GM23248 (cell line): ENCODE measurements around the gene AP3B1. TPM values are rescaled to one million over a fixed set of nuclear protein-coding genes. Genes with fewer than 3 reads are reported as not detected.

Source experiments
- DNase-seq: peaks from one replicate; pipeline ENCODE4 v3.0.0-alpha.2; 2015
- H2AFZ ChIP-seq: fragments of 200-600 bp; sonication (generic); 2 replicates; pipeline ENCODE4 v1.6.1; 2016; ENCODE audit warnings: antibody characterized with exemption
- H3F3A ChIP-seq: fragments of 200-600 bp; sonication (generic); 2 replicates; pipeline ENCODE4 v1.6.1; 2016; ENCODE audit warnings: mild to moderate bottlenecking, antibody characterized with exemption, mixed run types; ENCODE audit not compliant: insufficient read depth
- H3K27ac ChIP-seq: fragments of 200-600 bp; sonication (generic); 2 replicates; pipeline ENCODE4 v1.5.1; 2016; ENCODE audit warnings: mild to moderate bottlenecking
- H3K27me3 ChIP-seq: fragments of 200-600 bp; sonication (generic); replicated peaks from 2 replicates; pipeline ENCODE4 v1.6.1; 2016; ENCODE audit warnings: mild to moderate bottlenecking; ENCODE audit not compliant: insufficient read depth
- H3K36me3 ChIP-seq: fragments of 200-600 bp; sonication (generic); 2 replicates; pipeline ENCODE4 v1.6.1; 2016; ENCODE audit warnings: low read depth, mild to moderate bottlenecking
- H3K4me1 ChIP-seq: fragments of 200-600 bp; sonication (generic); 2 replicates; pipeline ENCODE4 v1.6.1; 2016; ENCODE audit warnings: mild to moderate bottlenecking; ENCODE audit not compliant: insufficient read depth
- H3K4me2 ChIP-seq: fragments of 200-600 bp; sonication (generic); one replicate; pipeline ENCODE4 v1.6.1; 2016; ENCODE audit warnings: mild to moderate bottlenecking; ENCODE audit not compliant: unreplicated experiment
- H3K4me3 ChIP-seq: fragments of 200-600 bp; sonication (generic); 2 replicates; pipeline ENCODE4 v1.5.1; 2016; ENCODE audit warnings: mild to moderate bottlenecking
- H3K79me2 ChIP-seq: fragments of 200-600 bp; sonication (generic); 2 replicates; pipeline ENCODE4 v1.6.1; 2016; ENCODE audit warnings: mild to moderate bottlenecking; ENCODE audit not compliant: insufficient read depth
- H3K9ac ChIP-seq: fragments of 200-600 bp; sonication (generic); 2 replicates; pipeline ENCODE4 v1.6.1; 2016; ENCODE audit warnings: mild to moderate bottlenecking
- H3K9me2 ChIP-seq: fragments of 200-600 bp; sonication (generic); 2 replicates; pipeline ENCODE4 v1.6.1; 2016; ENCODE audit warnings: mixed run types, mild to moderate bottlenecking, moderate library complexity; ENCODE audit not compliant: insufficient read depth
- H3K9me3 ChIP-seq: fragments of 200-600 bp; sonication (generic); one replicate; pipeline ENCODE4 v1.6.1; 2017; ENCODE audit warnings: low read depth
- H4K20me1 ChIP-seq: fragments of 200-600 bp; sonication (generic); 2 replicates; pipeline ENCODE4 v1.6.0; 2016; ENCODE audit not compliant: insufficient read depth
- EZH2 ChIP-seq: fragments of 200-600 bp; sonication (generic); IDR thresholded peaks from 2 replicates; pipeline ENCODE4 v1.6.1; 2018; ENCODE audit warnings: antibody characterized with exemption, mild to moderate bottlenecking; ENCODE audit not compliant: insufficient read depth, poor library complexity, severe bottlenecking
- EZH2phosphoT487 ChIP-seq: fragments of 200-600 bp; sonication (generic); IDR thresholded peaks from 2 replicates; pipeline ENCODE4 v1.6.1; 2018; ENCODE audit warnings: antibody characterized with exemption, moderate library complexity, mild to moderate bottlenecking, low read depth; ENCODE audit not compliant: insufficient read depth
- WGBS, 2 experiments: methylation state at CpG; one replicate each; pipeline ENCODE4 v1.1.6; 2015 to 2017; ENCODE audit warnings: low lambda C conversion rate in 2 of 2, low coverage in 1 of 2; ENCODE audit errors: missing lambda C conversion rate in 2 of 2; 5-methylcytosine and 5-hydroxymethylcytosine counted together
- in situ Hi-C: fragments of 300-500 bp; cut with MboI; formaldehyde crosslinking; loops from 2 replicates; pipeline ENCODE4 v1.15.0; 2020
- polyA plus RNA-seq: library from polyadenylated mRNA; unstranded; fragments of >200 nt; fragmentation: Nextera tagmentation; extraction: Ambion mirVana; gene quantifications from 2 replicates; pipeline ENCODE4 v1.2.1, GENCODE V29; 2016
- total RNA-seq: library from RNA; depleted of rRNA; stranded (reverse); fragments of >200 nt; shearing (Covaris generic); gene quantifications from 2 replicates; pipeline ENCODE4 v1.2.3, GENCODE V29; 2014

Gene AP3B1
- total and polyA plus RNA-seq, 2 experiments from 2014 or later: 40.3 to 49.7 TPM

- DNase-seq: peak; percentile 71
- 0 out of 2 replicates have a peak, but pooled peaks cover 5% of the 10 kb centered on the region for H3K36me3 ChIP-seq
- H2AFZ ChIP-seq: no peak overlapping the region
- H3K27ac ChIP-seq: peak overlapping the region; percentile 66
- in situ Hi-C loops: no loop called here
- peak overlapping the region; percentile 24 for H3K4me2 ChIP-seq
- H3K27me3 ChIP-seq: no peaks in the 10 kb centered on the region
- H3K9me3 ChIP-seq: no peaks in the 10 kb centered on the region
- H3K4me1 ChIP-seq: peaks cover 14% of the 10 kb centered on the region
- no peak overlapping the region for H3K9ac ChIP-seq
- H3K79me2 ChIP-seq: peaks cover 66% of the 10 kb centered on the region
- peaks cover 16% of the 10 kb centered on the region for H3F3A ChIP-seq
- TF ChIP-seq EZH2phosphoT487 (no peak), EZH2 (no peak)
- H3K4me3 ChIP-seq: no peak overlapping the region
- H4K20me1 ChIP-seq: peaks cover 7% of the 10 kb centered on the region; the same call in 1 of the 2 replicates
- no peaks in the 10 kb centered on the region for H3K9me2 ChIP-seq
Observed at GRCh38 chr5:78243639-78244038, 50.9 kb downstream of the AP3B1 start.

DNA sequence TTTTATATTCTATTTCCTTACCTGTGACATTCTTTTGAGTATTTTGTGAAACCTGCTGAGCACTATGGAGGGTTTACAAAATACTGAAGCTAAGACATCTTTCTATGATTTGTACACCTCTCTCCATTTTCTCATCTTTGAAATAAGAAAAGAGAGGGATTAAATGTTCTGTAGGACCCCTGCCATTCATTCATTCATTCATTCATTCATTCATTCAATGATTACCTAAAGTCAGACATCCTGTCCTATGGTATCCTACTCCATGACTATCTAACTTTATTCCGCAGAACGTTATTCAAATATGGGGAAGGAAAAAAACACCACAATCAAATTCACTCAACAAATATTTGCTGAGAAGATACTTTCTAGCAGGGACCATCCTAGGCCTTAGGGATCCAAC is 51.4 kb downstream of the AP3B1 start:
- Histone ChIP-seq H3K27ac (peak overlapping the region; percentile 66), H3K27me3 (no peaks in the 10 kb centered on the region), H3K9ac (no peak overlapping the region), H3K4me1 (peaks cover 14% of the 10 kb centered on the region), H3K79me2 (peaks cover 67% of the 10 kb centered on the region), H2AFZ (no peak overlapping the region), H3K9me3 (no peaks in the 10 kb centered on the region), H4K20me1 (peaks cover 7% of the 10 kb centered on the region; the same call in 1 of the 2 replicates), H3K4me2 (peak overlapping the region; percentile 24), H3K9me2 (no peaks in the 10 kb centered on the region), H3F3A (peaks cover 16% of the 10 kb centered on the region), H3K4me3 (no peak overlapping the region), H3K36me3 (0 out of 2 replicates have a peak, but pooled peaks cover 5% of the 10 kb centered on the region)
- 93 to 95% methylated on average over 2 of the region's 2 CpGs for WGBS, 2 experiments
- in situ Hi-C loops: no loop called here
- no peak for DNase-seq
- TF ChIP-seq EZH2phosphoT487 (no peak), EZH2 (no peak)

- no peaks in the 10 kb centered on the region for H3K27me3 ChIP-seq
- WGBS, 2 experiments: 94 to 100% methylated on average over 1 of the region's 1 CpG
- 0 out of 2 replicates have a peak, but pooled peaks cover 10% of the 10 kb centered on the region for H3K36me3 ChIP-seq
- DNase-seq: no peak
- no peak overlapping the region for H3K27ac ChIP-seq
- H3K4me3 ChIP-seq: no peak overlapping the region
- H2AFZ ChIP-seq: no peak overlapping the region
- no peak overlapping the region for H3K9ac ChIP-seq
- peaks cover 16% of the 10 kb centered on the region for H3F3A ChIP-seq
- H3K9me2 ChIP-seq: no peaks in the 10 kb centered on the region
- TF ChIP-seq EZH2: no peak
- peaks cover 72% of the 10 kb centered on the region for H3K79me2 ChIP-seq
- H3K9me3 ChIP-seq: no peaks in the 10 kb centered on the region
- peaks cover 7% of the 10 kb centered on the region; the same call in 1 of the 2 replicates for H4K20me1 ChIP-seq
- in situ Hi-C loops: no loop called here
- H3K4me2 ChIP-seq: no peak overlapping the region
- H3K4me1 ChIP-seq: peaks cover 14% of the 10 kb centered on the region
Observed at GRCh38 chr5:78242001-78242400, 52.5 kb downstream of the AP3B1 start.

GRCh38 chr5:78237911-78238310 is 56.6 kb downstream of the AP3B1 start:
- H3K27ac ChIP-seq: no peak overlapping the region
- H3K36me3 ChIP-seq: 0 out of 2 replicates have a peak, but pooled peaks cover 10% of the 10 kb centered on the region
- H3K4me2 ChIP-seq: no peak overlapping the region
- H3K4me3 ChIP-seq: no peak overlapping the region
- H3K79me2 ChIP-seq: peaks cover 92% of the 10 kb centered on the region
- H4K20me1 ChIP-seq: 0 out of 2 replicates have a peak, but pooled peaks cover under 1% of the 10 kb centered on the region
- TF ChIP-seq EZH2phosphoT487 (no peak), EZH2 (no peak)
- H3K4me1 ChIP-seq: 0 out of 2 replicates have a peak, but pooled peaks cover 5% of the 10 kb centered on the region
- no peaks in the 10 kb centered on the region for H3K9me2 ChIP-seq
- DNase-seq: no peak
- no peaks in the 10 kb centered on the region for H3K27me3 ChIP-seq
- WGBS, 2 experiments: 96 to 97% methylated on average over 3 of the region's 3 CpGs
- H2AFZ ChIP-seq: no peak overlapping the region
- H3K9ac ChIP-seq: no peak overlapping the region
- in situ Hi-C loops: no loop called here
- H3K9me3 ChIP-seq: no peaks in the 10 kb centered on the region
- peaks cover 12% of the 10 kb centered on the region for H3F3A ChIP-seq

- Histone ChIP-seq H3K4me1 (0 out of 2 replicates have a peak, but pooled peaks cover 5% of the 10 kb centered on the region), H3K9me3 (no peaks in the 10 kb centered on the region), H3F3A (peaks cover 12% of the 10 kb centered on the region; the same call in 1 of the 2 replicates), H3K4me3 (no peak overlapping the region), H3K27me3 (no peaks in the 10 kb centered on the region), H3K4me2 (no peak overlapping the region), H2AFZ (no peak overlapping the region), H3K9ac (no peak overlapping the region), H3K36me3 (0 out of 2 replicates have a peak, but pooled peaks cover 10% of the 10 kb centered on the region), H3K9me2 (no peaks in the 10 kb centered on the region), H3K79me2 (peaks cover 94% of the 10 kb centered on the region), H3K27ac (no peak overlapping the region), H4K20me1 (no peaks in the 10 kb centered on the region)
- no peak for DNase-seq
- in situ Hi-C loops: no loop called here
- 97% methylated on average over 2 of the region's 2 CpGs for WGBS, 2 experiments
- TF ChIP-seq EZH2 (no peak), EZH2phosphoT487 (no peak)
Observed at GRCh38 chr5:78236046-78236445, 58.5 kb downstream of the AP3B1 start.
